GM12873 (cell line): Measurements from ENCODE around the gene RALGDS.
A peak's percentile ranks its signal among the peaks of the same experiment; 100 is the strongest.

Experiments used
- CTCF ChIP-seq: IDR thresholded peaks from 2 replicates; pipeline ENCODE4 v1.5.1; 2012; ENCODE audit warnings: low read depth, mild to moderate bottlenecking, moderate library complexity, low read length, control low read depth; ENCODE audit not compliant: insufficient read depth; ENCODE audit errors: missing control alignments

The RALGDS gene

DNA sequence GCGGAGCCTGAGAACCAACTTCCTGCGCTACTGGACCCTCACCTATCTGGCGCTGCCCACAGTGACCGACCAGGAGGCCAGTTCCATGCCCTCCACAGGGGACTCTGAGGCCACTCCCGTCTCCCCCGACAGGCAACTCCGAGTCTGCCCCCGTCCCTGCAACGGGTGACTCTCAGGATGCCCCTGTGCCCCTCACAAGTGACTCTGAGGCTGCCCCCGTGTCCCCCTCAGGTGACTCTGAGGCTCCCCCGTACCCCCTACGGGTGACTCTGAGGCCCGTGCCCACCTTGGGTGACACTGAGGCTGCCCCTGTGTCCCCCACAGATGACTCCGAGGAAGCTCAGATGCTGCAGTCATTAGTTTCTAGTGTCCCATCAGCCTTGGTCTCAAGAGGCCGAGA is 34.1 kb downstream of the RALGDS start:
- no peak for TF ChIP-seq CTCF

DNA sequence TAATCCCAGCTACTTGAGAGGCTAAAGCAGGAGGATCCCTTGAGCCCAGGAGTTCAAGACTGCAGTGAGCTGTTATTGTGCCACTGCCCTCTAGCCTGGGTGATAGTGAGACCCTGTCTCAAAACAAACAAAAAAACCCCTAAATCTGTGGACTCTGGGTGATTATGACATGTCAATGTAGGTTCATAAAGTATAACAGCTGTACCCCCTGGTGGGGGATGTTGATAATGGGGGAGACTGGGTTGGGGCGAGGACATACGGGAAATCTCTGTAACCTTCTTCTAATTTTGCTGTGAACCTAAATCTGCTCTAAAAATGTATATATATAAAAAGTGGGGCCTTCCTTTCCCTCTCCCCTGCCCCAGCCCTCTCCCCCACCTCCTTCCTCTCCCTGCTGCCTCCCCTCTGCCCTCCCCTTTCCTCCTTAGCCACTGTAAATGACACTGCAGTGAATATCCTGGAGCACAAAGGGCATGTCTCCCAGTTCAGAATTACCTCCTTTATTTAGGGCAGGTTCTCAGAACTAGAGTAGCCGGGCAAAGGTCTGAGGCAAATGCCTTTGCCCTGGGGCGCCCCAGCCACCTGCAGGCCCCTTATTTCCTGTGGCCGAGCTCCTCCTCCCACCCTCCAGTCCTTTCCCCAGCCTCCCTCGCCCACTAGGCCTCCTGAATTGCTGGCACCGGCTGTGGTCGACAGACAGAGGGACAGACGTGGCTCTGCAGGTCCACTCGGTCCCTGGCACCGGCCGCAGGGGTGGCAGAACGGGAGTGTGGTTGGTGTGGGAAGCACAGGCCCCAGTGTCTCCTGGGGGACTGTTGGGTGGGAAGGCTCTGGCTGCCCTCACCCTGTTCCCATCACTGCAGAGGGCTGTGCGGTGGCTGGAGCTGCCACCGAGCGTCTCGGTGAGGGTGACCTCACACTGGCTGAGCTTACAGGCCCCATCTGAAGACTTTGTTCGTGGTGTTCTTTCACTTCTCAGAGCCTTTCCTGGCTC is 40.0 kb downstream of the RALGDS start:
- peak; percentile 6 for TF ChIP-seq CTCF

DNA sequence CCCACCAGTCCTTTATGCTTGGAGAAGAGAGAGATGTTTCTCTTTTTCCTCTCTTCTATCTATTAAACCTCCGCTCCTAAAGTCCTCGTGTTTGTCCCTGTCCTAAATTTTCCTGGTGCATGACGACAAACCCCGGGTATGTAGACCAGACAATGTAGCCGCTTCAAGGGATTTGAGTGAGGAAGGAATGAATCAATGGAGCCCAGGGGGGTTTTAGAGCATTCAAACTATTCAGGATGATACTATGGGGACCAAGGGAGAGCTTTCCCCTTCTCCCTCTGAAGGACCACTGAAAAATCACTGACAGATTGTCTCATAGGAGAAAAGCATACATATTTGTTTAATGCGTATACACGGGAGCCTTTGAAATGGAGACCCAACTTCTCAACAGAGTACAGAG is 40.9 kb downstream of the RALGDS start:
- TF ChIP-seq CTCF, result no peak

- TF ChIP-seq CTCF, result no peak
Measured at GRCh38 chr9:133078486-133078885, 42.6 kb downstream of the RALGDS start.

DNA sequence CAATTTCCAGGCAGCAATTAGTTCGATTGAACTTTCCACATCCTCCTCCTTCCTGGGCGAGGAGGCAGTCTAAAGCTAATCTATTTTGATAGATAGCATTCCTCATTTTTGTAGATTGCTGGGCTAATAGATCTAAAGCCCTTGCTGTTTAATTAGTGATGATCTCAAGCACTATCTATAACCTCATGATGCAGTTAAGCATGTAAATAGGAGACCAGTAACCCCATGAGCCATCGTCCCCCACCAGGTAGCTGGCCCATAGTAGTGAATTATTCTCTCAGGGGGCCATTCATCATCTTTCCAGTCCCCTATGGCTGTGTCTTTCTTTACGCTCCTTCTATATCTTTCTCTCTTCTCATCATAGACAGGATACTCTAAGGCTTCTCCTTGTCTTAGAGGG is 44.3 kb downstream of the RALGDS start:
- TF ChIP-seq CTCF, result no peak

DNA sequence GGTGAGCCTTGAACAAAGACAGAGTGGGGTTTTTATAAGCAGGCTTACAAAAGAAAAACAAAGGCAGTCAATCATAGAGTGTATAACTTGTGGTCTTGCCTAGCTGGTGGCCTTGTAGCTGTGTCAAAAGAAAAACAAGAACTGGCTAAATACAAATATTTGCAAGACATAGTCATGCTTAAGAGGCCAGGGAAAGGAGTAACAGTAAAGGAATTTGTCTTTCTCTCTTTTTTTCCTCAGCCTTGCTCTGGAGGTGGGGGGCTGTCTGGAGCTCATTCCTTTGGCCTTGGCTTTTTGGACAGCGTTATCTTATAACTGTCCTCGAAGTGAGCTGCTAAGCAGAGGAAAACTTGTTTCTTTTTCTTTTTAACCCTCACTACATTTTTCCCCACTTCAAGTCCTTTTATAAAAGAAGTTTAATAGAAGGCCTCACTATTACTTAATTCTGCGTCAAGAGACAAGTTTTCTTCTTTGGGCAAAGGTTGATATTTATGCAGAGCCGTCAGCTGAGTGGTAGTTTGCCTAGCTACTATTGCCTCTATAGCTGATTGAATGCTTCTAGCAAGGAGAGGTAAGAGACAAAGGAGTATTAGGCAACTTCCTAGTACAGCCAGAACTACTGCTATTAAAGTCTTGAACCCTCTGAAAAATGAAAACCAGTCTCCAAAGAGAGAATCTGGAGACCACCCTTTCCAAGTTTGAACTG is 45.0 kb downstream of the RALGDS start:
- no peak for TF ChIP-seq CTCF

- TF ChIP-seq CTCF, result no peak
Measured at GRCh38 chr9:133074111-133074651, 46.9 kb downstream of the RALGDS start.
